Gastrocnemius medialis (tissue), 4 donors: ENCODE data around the gene PHC2. TPM values are rescaled to one million over a fixed set of nuclear protein-coding genes. Genes with fewer than 3 reads are reported as not detected.
A peak's percentile ranks its signal among the peaks of the same experiment; 100 is the strongest.

ENCODE experiments used
- ATAC-seq, 2 donors: fragments of 150-250 bp; one replicate each; pipeline ENCODE4 v1.9.1; 2016
- DNase-seq, 2 donors: peaks; one replicate each; pipeline ENCODE4 v3.0.0-alpha.2; 2019
- H3K27ac ChIP-seq, 4 donors: fragments of 200-600 bp; sonication (generic); 1 replicate in 1 of 4; 2 replicates in 3 of 4; pipeline ENCODE4 v1.5.1; 2016 to 2018; ENCODE audit warnings: mild to moderate bottlenecking in 2 of 4, moderate library complexity in 1 of 4
- H3K27me3 ChIP-seq, 3 donors: fragments of 200-600 bp; sonication (generic) in 2 of 3; 1 replicate in 1 of 3; 2 replicates in 2 of 3; pipeline versions ENCODE4 v1.5.1 to v1.6.0; 2016 to 2019; ENCODE audit warnings: mild to moderate bottlenecking in 1 of 3, moderate library complexity in 1 of 3
- H3K36me3 ChIP-seq, 2 donors: fragments of 200-600 bp; sonication (generic) in 1 of 2; one replicate each; pipeline ENCODE4 v1.5.1; 2017 to 2018
- H3K4me1 ChIP-seq, 2 donors: fragments of 200-600 bp; sonication (generic) in 1 of 2; one replicate each; pipeline ENCODE4 v1.5.1; 2016 to 2017; ENCODE audit warnings: mild to moderate bottlenecking in 2 of 2
- H3K4me3 ChIP-seq, 4 donors: fragments of 200-600 bp; sonication (generic) in 3 of 4; 1 replicate in 1 of 4; 2 replicates in 3 of 4; pipeline ENCODE4 v1.5.1; 2016 to 2019; ENCODE audit warnings: mild to moderate bottlenecking in 2 of 4
- H3K9me3 ChIP-seq, 3 donors: fragments of 200-600 bp; sonication (generic) in 2 of 3; 1 replicate in 1 of 3; 2 replicates in 2 of 3; pipeline ENCODE4 v1.5.1; 2016 to 2019
- POLR2A ChIP-seq, 2 donors: fragments of 450-650 bp; IDR thresholded peaks; one replicate each; pipeline ENCODE4 v1.6.1; 2017; ENCODE audit warnings: antibody characterized with exemption in 2 of 2, mild to moderate bottlenecking in 2 of 2, moderate library complexity in 2 of 2
- in situ Hi-C, 4 donors: fragments of 200-750 bp; cut with MboI; loops; one replicate each; pipeline versions ENCODE4 v1.15.0 to v1.8.0; 2017; ENCODE audit warnings: low sequenced_read_pairs in 4 of 4
- intact Hi-C: fragments of 100-400 bp; cut with DNase I; formaldehyde crosslinking; loops from one replicate; pipeline ENCODE4 v1.15.1; 2023; ENCODE audit warnings: low total_unique reads
- total RNA-seq, 4 donors: library from RNA; depleted of rRNA; stranded (reverse); fragments of >200 nt; gene quantifications; one replicate each; pipeline versions ENCODE4 v1.1.0 to v1.2.3, GENCODE V29; 2016
- TF ChIP-seq, protein P1 (sequence below), 5 experiments: fragments of 450-650 bp in 3 of 5; fragments of 200-600 bp in 2 of 5; sonication (generic) in 2 of 5; IDR thresholded peaks in 4 of 5; conservative IDR thresholded peaks in 1 of 5; 1 replicate in 4 of 5; 2 replicates in 1 of 5; pipeline ENCODE4 v1.5.1; 2016 to 2019; ENCODE audit warnings: antibody characterized with exemption in 5 of 5, mild to moderate bottlenecking in 3 of 5, moderate library complexity in 3 of 5

Gene PHC2
- total RNA-seq, 4 donors from 2014 or later, result 318 to 516 (median 364) TPM

DNA sequence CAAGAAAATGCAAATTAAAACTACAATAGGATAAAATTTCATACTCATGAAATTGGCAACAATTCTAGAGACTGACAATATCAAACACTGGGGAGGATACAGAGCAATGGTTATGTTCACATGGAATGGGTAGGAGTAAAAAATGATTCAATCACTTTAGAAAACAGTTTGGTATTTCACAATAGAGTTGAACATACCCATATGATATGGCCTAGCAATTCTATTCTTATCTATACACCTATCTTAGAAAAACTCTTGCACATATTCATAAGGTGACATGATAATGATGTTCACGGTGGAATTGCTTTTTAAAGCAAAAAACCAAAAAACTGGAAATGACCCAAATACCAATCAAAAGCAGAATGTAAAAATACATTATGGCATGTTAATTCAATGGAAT is 28.7 kb downstream of the PHC2 start:
- Histone ChIP-seq H3K4me3 (no peak overlapping the region), H3K4me1 (peaks cover 27 to 34% of the 10 kb centered on the region in 2 donors), H3K27me3 (no peaks in the 10 kb centered on the region), H3K27ac (no peak overlapping the region), H3K9me3 (no peaks in the 10 kb centered on the region), H3K36me3 (no peaks in the 10 kb centered on the region)
- TF ChIP-seq, protein P1, sequence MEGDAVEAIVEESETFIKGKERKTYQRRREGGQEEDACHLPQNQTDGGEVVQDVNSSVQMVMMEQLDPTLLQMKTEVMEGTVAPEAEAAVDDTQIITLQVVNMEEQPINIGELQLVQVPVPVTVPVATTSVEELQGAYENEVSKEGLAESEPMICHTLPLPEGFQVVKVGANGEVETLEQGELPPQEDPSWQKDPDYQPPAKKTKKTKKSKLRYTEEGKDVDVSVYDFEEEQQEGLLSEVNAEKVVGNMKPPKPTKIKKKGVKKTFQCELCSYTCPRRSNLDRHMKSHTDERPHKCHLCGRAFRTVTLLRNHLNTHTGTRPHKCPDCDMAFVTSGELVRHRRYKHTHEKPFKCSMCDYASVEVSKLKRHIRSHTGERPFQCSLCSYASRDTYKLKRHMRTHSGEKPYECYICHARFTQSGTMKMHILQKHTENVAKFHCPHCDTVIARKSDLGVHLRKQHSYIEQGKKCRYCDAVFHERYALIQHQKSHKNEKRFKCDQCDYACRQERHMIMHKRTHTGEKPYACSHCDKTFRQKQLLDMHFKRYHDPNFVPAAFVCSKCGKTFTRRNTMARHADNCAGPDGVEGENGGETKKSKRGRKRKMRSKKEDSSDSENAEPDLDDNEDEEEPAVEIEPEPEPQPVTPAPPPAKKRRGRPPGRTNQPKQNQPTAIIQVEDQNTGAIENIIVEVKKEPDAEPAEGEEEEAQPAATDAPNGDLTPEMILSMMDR (IDR thresholded peaks at IDR 0.05 in 4 of 5, conservative IDR thresholded peaks at IDR 0.05 in 1 of 5), result no peak
- TF ChIP-seq POLR2A (IDR thresholded peaks at IDR 0.05), result no peak
- in situ Hi-C loops, result no loop called here
- DNase-seq, result no peak
- intact Hi-C loops, result no loop called here
- no peak for ATAC-seq

DNA sequence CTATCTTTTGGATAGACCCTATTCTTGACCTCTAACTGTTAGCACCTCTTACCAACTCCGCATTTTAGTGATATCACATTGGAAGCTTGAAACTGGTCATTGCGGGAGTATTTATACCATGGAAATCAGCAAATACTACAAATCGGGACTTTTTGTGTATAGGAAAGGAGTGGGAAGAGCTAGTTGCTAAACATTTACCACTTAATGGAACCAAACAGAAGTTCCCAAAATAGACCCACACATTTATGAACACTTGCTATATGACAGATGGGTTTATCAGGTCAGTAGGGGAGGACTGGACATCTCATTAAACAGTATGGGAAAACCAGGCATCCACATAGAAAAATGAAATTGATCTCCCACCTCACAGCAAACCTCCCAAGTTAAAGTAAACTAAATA is 29.4 kb downstream of the PHC2 start:
- no peak for ATAC-seq

DNA sequence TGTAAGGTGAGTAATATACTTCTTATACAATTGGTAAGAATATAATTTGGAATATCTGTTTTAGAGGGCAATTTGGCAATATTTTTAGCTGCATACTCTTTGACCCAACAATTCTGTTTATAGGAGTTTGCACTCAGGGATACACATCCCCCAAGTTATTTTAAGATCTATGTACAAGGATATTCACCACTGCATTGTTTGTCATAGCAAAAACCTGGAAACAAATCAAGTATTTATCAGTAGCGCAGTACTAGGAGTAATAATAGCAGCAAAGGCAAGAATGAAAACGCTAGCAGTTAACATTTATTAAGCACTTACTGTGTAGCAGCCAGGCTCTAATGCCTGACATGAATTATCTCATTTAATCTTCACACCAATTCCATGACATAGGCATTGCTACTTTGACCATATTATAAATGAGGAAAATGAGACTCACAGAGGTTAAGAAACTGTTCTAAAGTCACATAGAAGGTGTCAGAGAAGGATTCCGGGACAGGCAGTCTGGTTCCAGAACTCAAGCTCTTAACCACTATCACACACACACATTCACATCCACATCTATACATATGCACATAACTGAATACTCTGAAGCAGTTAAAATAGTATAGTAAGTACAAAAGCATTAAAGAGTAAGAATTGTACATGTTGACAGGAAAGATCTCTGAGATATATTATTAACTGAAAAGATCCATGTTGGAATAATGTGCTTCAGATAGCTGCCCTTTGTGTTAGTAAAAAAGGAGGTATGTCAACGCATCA is 30.6 kb downstream of the PHC2 start:
- Histone ChIP-seq H3K27ac (peak overlapping the region; percentile 39 to 68 (median 61)), H3K4me3 (no peak overlapping the region), H3K4me1 (peaks cover 27 to 35% of the 10 kb centered on the region in 2 donors), H3K9me3 (no peaks in the 10 kb centered on the region), H3K36me3 (no peaks in the 10 kb centered on the region), H3K27me3 (no peaks in the 10 kb centered on the region)
- intact Hi-C loops (no loop called here), in situ Hi-C loops (no loop called here)
- DNase-seq (no peak), ATAC-seq (peak in 1 of 2 donors; percentile 39)
- TF ChIP-seq, protein P1 (IDR thresholded peaks at IDR 0.05 in 4 of 5, conservative IDR thresholded peaks at IDR 0.05 in 1 of 5), result no peak
- TF ChIP-seq POLR2A (IDR thresholded peaks at IDR 0.05), result no peak

More for the DNA sequence above, 29.4 kb downstream of the PHC2 start:
- in situ Hi-C loops, result no loop called here
- DNase-seq, result no peak
- H3K4me3 ChIP-seq, result no peak overlapping the region
- H3K36me3 ChIP-seq, result no peaks in the 10 kb centered on the region
- no peaks in the 10 kb centered on the region for H3K9me3 ChIP-seq
- no peak for TF ChIP-seq POLR2A (IDR thresholded peaks at IDR 0.05)
- TF ChIP-seq, protein P1 (IDR thresholded peaks at IDR 0.05 in 4 of 5, conservative IDR thresholded peaks at IDR 0.05 in 1 of 5), result no peak
- intact Hi-C loops, result no loop called here
- peaks cover 27 to 35% of the 10 kb centered on the region in 2 donors for H3K4me1 ChIP-seq
- H3K27ac ChIP-seq, result no peak overlapping the region
- H3K27me3 ChIP-seq, result no peaks in the 10 kb centered on the region

GRCh38 chr1:33399375-33399774 is 31.5 kb downstream of the PHC2 start:
- Histone ChIP-seq H3K27ac (peak overlapping the region; percentile 39 to 68 (median 61)), H3K36me3 (no peaks in the 10 kb centered on the region), H3K4me1 (peaks cover 27 to 38% of the 10 kb centered on the region in 2 donors), H3K9me3 (no peaks in the 10 kb centered on the region), H3K4me3 (no peak overlapping the region), H3K27me3 (no peaks in the 10 kb centered on the region)
- in situ Hi-C loops, result no loop called here
- TF ChIP-seq, protein P1 (IDR thresholded peaks at IDR 0.05 in 4 of 5, conservative IDR thresholded peaks at IDR 0.05 in 1 of 5), result no peak
- no peak for TF ChIP-seq POLR2A (IDR thresholded peaks at IDR 0.05)
- ATAC-seq, result peak in 1 of 2 donors; percentile 78
- no peak for DNase-seq
- intact Hi-C loops, result no loop called here
